AG09309 (cell line): ENCODE results near the gene USP40.
A peak's percentile ranks its signal among the peaks of the same experiment; 100 is the strongest.

Experiments used
- DNase-seq: peaks from one replicate; pipeline ENCODE4 v3.0.0-alpha.2; 2010; ENCODE audit warnings: low read depth
- H3K4me3 ChIP-seq: 2 replicates; pipeline ENCODE4 v1.5.1; 2011; ENCODE audit warnings: mild to moderate bottlenecking, low read depth, low read length, moderate library complexity; ENCODE audit not compliant: control insufficient read depth
- TF ChIP-seq, protein P1 (sequence below): IDR thresholded peaks from 2 replicates; pipeline ENCODE4 v1.5.1; 2011; ENCODE audit warnings: mild to moderate bottlenecking, low read depth, low read length, inconsistent platforms; ENCODE audit not compliant: insufficient read depth, control insufficient read depth; ENCODE audit errors: missing control alignments

USP40 gene

DNA sequence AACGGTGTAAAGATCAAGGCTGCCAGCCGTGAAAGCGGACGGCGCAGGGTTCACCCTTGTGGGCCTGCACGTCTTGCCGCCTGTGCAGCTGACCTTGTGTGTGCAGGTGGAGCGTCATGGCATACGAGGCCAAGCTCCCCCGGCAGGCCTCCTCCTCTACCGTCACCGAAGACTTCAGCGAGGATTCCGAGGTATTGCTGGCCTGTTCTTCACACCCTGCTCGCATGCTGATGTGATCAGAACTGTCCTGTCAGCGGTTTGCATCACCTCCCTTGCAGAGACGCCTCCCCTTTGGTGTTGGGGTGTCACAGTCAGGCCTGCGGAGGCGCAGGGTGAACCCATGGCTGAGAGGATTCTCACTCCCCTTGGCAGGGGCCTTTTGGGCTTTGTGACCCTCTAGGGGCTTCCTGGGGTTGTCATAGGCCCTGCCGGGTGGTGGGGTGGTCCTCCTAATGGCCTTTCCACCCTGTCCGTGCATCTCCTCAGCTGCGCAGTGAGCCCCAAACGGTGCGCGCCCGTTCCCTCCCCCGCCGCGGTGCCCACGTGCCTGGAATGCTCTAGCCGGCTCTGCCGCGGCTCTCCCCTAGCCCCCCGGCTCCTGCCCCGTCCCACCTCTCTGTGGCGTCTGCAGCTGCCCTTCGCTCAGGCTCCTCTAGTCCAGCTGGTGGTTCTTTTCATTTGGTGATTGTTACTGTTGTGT lies 119.8 kb downstream of the USP40 start:
- no peak overlapping the region for H3K4me3 ChIP-seq
- no peak for DNase-seq
- TF ChIP-seq, protein P1, sequence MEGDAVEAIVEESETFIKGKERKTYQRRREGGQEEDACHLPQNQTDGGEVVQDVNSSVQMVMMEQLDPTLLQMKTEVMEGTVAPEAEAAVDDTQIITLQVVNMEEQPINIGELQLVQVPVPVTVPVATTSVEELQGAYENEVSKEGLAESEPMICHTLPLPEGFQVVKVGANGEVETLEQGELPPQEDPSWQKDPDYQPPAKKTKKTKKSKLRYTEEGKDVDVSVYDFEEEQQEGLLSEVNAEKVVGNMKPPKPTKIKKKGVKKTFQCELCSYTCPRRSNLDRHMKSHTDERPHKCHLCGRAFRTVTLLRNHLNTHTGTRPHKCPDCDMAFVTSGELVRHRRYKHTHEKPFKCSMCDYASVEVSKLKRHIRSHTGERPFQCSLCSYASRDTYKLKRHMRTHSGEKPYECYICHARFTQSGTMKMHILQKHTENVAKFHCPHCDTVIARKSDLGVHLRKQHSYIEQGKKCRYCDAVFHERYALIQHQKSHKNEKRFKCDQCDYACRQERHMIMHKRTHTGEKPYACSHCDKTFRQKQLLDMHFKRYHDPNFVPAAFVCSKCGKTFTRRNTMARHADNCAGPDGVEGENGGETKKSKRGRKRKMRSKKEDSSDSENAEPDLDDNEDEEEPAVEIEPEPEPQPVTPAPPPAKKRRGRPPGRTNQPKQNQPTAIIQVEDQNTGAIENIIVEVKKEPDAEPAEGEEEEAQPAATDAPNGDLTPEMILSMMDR, result no peak

DNA sequence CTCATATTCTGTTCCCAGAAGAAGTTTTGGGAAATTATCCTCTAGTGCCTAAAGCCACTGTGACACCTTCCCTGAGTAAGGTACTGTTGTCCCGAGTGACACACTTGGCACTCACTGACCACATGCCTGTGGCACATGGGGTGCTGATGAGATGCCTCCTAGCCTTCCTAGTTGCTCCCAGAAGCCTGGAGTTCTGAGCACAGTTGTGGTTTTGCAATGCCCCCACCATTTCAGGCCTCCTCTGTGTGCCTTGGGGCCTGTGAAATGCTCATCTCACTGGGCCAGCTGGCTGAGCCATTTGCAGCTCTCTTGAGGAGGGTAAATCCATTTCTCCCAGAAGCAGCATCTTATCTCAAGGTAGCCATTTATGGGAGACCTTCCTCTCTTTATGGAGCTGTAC lies 120.5 kb downstream of the USP40 start:
- no peak for DNase-seq
- TF ChIP-seq, protein P1, result no peak
- no peak overlapping the region for H3K4me3 ChIP-seq

DNA sequence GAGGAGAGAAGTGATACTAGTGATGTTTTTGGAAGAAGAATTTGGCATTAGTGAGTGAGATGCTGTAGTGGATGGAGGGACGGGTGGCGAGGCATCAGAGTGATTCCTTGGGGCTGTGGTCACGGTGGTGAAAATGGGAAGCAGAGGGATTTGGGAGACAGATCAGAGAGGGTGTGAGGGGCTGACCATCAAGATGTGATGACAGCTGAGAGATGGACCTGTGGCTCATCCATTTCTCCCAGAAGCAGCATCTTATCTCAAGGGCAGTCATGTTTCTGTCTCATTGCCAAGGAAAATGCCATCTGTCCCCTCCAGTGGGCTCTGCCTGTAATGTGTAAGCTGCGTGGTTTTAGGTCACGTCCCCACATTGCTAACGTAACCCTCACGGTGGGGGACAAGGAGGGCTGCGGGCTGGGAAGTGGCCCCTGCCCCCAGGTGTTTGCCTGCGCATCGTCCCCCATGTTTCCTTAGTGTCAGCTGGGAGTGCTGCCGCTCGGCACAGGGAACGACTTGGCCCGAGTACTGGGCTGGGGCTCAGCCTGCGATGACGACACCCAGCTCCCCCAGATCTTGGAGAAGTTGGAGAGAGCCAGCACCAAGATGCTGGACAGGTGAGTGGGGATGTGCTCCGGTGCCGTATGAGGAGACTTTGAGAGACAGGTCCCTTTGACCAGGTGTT lies 121.3 kb downstream of the USP40 start:
- TF ChIP-seq, protein P1, result no peak
- no peak for DNase-seq
- no peak overlapping the region for H3K4me3 ChIP-seq

DNA sequence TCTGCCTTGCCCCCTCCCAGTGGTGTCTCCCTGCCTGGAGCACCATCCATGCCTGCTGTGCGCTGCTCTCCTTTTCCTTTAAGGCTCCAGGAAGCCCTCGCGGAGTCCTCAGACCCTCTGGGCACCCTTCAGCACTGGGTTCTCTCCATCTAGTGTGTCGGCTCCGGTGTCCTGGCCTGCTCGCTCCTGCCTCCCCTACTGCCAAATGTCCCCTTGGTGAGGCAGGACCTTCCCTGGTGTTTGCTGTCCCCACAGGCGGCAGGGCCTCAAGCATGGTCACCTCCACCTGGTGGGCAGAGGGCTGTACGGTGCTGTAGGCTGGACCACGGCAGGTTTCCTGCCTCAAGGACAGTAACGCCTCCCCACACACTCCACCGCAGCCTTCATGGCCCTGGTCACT lies 122.1 kb downstream of the USP40 start:
- TF ChIP-seq, protein P1, result no peak
- no peak for DNase-seq
- H3K4me3 ChIP-seq, result no peak overlapping the region

DNA sequence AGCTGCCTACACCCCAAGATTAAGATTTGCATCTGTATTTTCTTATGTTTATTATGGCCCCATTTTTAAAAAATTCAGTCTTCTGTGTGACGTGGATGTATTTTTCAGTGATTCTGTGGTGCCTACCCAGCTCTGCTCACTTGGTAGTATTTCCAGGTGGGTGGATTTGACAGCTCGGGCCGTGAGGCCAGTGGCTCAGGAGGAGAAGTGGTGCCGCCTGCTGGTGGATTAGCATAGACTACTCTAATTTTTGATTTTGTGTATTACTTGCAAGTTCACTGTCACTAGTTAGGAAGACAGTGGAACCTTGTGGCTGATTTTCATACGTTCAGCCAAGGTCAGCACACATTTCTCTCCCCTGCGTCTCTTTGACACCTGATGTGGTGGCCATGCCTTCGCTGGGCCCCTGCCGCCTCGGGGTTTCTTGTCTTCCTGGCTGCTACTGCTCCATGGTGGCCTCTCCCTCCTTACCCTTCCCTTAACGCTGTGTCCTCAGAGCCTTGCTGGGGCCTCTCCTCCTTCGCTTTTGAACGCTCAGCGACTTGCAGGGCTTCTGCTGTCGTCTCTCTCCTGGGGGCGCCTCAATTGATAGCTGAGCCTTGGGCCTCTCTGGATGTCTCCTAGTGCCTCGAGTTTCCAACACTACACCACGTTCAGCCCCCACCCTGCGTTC lies 122.9 kb downstream of the USP40 start:
- peak; percentile 59 for DNase-seq
- no peak overlapping the region for H3K4me3 ChIP-seq
- TF ChIP-seq, protein P1, result peak; percentile 84

DNA sequence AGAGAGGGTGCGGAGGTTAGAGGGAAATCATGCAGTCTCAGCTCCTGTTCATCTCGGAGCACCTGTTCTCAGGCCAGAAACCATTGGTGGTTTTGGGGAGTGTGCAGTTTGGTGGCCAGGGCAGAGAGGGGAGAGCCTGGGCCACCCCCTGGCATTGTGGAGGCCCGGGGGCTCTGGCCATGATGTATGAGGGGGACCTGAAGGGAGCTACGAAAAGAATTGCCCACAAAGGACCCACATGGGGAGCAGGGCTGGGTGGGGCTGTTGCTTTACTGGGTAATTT lies 124.6 kb downstream of the USP40 start:
- TF ChIP-seq, protein P1, result no peak
- no peak for DNase-seq
- H3K4me3 ChIP-seq, result no peak overlapping the region
